ENCODE measurements around the gene USP32.

- TF ChIP-seq CTCF (IDR thresholded peaks at IDR 0.05) (no peak), POLR2A (IDR thresholded peaks at IDR 0.05) (no peak)
These were observed 1.7 kb downstream of the USP32 start for GRCh38 chr17:60390186-60390585.
